Duodenal mucosa (tissue), 2 donors: ENCODE results near the gene ST6GAL1.
"Not testable (repeated sequence)": the region's sequence is repeated elsewhere in the genome, so short reads cannot be mapped to it uniquely, and the experiment has no call there.

Source experiments
- H3K27ac ChIP-seq: one replicate; pipeline ENCODE4 v1.7.0; 2013; ENCODE audit warnings: low read depth, low read length
- H3K27me3 ChIP-seq, 2 donors: one replicate each; pipeline ENCODE4 v1.7.0; 2013; ENCODE audit warnings: low read length in 2 of 2, control low read depth in 1 of 2; ENCODE audit not compliant: insufficient read depth in 2 of 2, control insufficient read depth in 1 of 2
- H3K36me3 ChIP-seq, 2 donors: one replicate each; pipeline ENCODE4 v1.7.0; 2013; ENCODE audit warnings: low read length in 2 of 2, control low read depth in 1 of 2; ENCODE audit not compliant: insufficient read depth in 2 of 2, control insufficient read depth in 1 of 2
- H3K4me1 ChIP-seq, 2 donors: one replicate each; pipeline ENCODE4 v1.7.0; 2013; ENCODE audit warnings: low read length in 2 of 2, control low read depth in 1 of 2; ENCODE audit not compliant: insufficient read depth in 2 of 2, control insufficient read depth in 1 of 2
- H3K4me3 ChIP-seq, 2 donors: one replicate each; pipeline ENCODE4 v1.7.0; 2013; ENCODE audit warnings: low read length in 2 of 2, low read depth in 1 of 2
- H3K9ac ChIP-seq, 2 donors: one replicate each; pipeline ENCODE4 v1.7.0; 2013; ENCODE audit warnings: low read length in 2 of 2, low read depth in 1 of 2
- H3K9me3 ChIP-seq, 2 donors: one replicate each; pipeline ENCODE4 v1.7.0; 2013; ENCODE audit warnings: low read length in 2 of 2, control low read depth in 1 of 2; ENCODE audit not compliant: control insufficient read depth in 1 of 2

ST6GAL1 gene

DNA sequence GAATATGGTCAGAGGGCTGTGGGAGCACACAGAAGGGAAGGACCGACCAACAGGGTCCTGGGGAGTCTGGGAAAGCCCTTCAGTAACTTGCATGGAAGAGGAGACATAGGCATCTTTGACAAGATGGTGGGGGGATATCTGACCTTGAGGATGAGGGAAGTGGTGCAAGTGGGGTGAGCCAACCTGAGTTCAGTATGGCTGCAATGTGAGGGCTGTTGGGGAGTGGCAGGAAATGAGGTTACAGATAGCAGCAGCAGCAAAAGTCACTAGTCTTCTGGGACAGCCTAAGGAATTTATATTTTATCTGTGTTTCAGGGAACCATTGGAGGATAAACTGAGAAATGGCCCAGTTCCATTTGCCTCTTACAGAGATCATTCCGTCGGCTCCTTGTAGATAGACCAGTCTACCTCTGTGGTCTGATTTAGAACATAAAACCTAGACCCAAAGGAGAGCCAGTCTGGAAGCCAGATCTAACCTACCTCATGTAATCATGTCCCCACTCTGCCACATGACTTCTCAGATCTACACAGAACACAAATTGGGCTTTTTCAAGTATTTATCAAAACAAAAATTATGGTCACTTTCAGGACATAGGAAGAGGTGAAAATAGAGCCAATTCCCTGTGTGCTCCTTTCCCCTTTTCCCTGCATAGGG lies 75.6 kb downstream of the ST6GAL1 start:
- H3K27me3 ChIP-seq, result no peaks in the 10 kb centered on the region
- peaks cover 0 to 3% of the 10 kb centered on the region in 2 donors for H3K4me1 ChIP-seq
- H3K9me3 ChIP-seq, result no peaks in the 10 kb centered on the region
- no peak overlapping the region for H3K9ac ChIP-seq
- H3K4me3 ChIP-seq, result no peak overlapping the region
- H3K27ac ChIP-seq, result no peak overlapping the region
- no peaks in the 10 kb centered on the region for H3K36me3 ChIP-seq

DNA sequence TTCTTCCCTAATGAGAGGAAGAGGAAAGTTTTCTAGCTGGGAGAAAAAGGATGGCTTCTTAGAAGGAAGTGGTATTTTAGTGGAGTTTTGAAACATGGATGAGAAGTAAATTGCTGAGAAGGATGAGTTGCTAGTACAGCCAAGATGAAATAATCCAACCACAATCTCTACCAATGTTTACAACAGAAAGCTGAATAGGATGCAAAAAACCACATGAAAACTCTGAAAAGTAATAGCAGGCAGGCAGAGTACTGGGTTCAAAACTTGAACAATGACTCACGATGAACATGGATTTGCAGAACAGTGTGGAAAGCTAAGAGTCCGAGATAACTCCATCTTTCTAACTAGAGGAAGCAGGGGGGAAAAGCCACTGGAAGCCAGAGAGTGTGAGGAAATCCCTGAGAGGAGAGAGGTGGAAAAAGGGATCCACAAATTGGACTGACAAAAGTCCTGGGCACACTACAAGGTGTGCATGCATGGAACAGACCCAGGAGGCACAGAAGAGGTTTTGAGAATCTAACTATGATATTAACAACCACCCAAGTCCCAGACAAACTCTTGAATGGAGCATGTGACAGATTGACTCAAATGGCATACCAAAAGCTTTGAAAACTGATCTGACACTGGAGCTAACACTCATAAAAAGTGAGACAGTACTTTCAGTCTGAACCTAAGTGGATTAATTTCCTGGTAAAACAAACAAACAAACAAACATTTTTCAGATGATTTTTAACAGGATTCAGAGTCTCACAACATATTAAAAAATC lies 76.7 kb downstream of the ST6GAL1 start:
- no peak overlapping the region for H3K9ac ChIP-seq
- no peaks in the 10 kb centered on the region for H3K27me3 ChIP-seq
- H3K4me1 ChIP-seq, result no peaks in the 10 kb centered on the region
- H3K36me3 ChIP-seq, result no peaks in the 10 kb centered on the region
- H3K27ac ChIP-seq, result no peak overlapping the region
- no peaks in the 10 kb centered on the region for H3K9me3 ChIP-seq
- H3K4me3 ChIP-seq, result no peak overlapping the region

DNA sequence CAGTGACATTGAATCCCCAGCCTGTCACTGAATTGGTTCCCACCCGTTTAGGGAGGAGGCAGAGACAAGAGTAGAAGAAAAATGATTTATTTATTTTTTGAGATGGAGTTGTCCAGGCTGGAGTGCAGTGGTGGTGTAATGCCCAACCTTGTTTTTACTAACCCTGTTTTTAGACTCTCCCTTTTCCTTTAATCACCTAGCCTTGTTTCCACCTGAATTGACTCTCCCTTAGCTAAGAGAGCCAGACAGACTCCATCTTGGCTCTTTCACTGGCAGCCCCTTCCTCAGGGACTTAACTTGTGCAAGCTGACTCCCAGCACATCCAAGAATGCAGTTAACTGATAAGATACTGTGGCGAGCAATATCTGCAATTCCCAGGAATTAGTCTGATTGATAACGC lies 80.1 kb downstream of the ST6GAL1 start:
- H3K9me3 ChIP-seq, H3K4me3 ChIP-seq, H3K4me1 ChIP-seq, H3K9ac ChIP-seq, H3K27me3 ChIP-seq, H3K27ac ChIP-seq, H3K36me3 ChIP-seq: not testable (repeated sequence)

DNA sequence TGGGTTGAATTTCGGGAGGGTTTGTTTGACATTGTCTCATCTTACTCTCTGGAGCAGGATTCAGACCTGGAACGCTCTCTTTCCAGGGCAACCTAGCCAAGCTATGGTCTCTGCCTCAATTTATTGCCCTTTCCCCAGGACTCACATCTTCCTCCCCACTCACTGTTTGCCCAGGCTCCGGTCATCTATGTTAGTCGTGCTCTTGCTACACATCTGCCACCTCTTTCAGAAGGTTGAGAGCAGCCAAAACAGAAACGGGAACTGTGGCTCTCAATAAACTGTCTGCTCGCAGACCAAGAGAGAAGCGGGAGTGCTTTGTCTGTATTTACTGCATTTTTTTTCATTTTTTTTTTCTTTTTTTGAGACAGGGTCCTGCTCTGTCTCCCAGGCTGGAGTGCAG lies 81.6 kb downstream of the ST6GAL1 start:
- H3K4me1 ChIP-seq, result peaks cover 8% of the 10 kb centered on the region in 2 donors
- H3K9me3 ChIP-seq, result no peaks in the 10 kb centered on the region
- no peak overlapping the region for H3K27ac ChIP-seq
- no peaks in the 10 kb centered on the region for H3K36me3 ChIP-seq
- no peak overlapping the region for H3K9ac ChIP-seq
- H3K4me3 ChIP-seq, result no peak overlapping the region
- H3K27me3 ChIP-seq, result no peaks in the 10 kb centered on the region

DNA sequence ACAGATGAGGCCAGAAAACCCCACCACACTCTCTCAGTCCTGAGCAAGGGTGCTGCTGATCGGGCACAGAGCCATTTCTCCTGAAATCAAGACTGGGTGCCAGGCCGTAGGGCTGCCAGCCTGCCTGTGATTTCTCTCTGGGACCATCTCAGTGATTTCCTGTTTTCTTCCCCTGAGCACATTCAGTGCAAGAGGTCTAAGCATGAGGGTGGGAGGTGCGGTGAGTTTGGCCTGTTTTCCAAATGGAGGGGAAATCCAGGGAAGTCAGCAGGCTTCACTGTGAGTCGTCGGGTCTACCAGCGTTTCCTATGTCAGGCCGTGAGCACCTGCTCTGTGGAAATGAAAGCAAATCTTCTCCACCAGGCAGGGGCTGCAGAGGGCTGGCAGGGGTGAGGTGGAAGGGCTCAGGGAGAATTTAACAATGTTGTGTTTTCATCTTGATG lies 82.3 kb downstream of the ST6GAL1 start:
- Histone ChIP-seq H3K27me3 (no peaks in the 10 kb centered on the region), H3K9me3 (no peaks in the 10 kb centered on the region), H3K4me1 (peaks cover 8% of the 10 kb centered on the region in 2 donors), H3K9ac (no peak overlapping the region), H3K36me3 (no peaks in the 10 kb centered on the region), H3K27ac (no peak overlapping the region), H3K4me3 (no peak overlapping the region)

DNA sequence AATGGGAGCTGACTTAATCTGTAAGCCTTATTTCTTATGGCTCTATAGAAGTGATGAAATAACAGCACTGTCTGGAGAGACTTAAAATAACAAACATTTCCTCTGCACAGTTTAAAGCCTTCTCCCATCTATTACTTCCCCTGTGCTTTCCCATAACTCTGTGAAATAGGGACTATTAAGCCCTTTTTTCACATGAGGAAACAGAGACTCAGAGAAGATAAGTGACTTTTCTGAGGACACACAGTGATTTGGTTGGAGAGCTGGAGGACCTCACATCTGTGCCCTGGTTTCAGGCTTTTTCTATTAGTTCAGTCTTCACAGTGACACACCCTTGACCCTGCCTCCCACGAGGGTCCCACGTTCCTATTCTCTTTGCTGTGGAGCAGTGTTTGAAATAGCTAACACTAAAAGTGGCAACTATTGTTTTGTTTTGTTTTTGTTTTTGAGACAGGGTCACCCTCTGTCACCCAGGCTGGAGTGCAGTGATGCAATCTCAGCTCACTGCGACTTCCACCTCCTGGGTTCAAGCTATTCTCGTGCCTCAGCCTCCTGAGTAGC lies 82.9 kb downstream of the ST6GAL1 start:
- no peaks in the 10 kb centered on the region for H3K36me3 ChIP-seq
- H3K9ac ChIP-seq, result no peak overlapping the region
- peaks cover 8% of the 10 kb centered on the region in 2 donors for H3K4me1 ChIP-seq
- H3K4me3 ChIP-seq, result no peak overlapping the region
- H3K27ac ChIP-seq, result no peak overlapping the region
- H3K9me3 ChIP-seq, result no peaks in the 10 kb centered on the region
- no peaks in the 10 kb centered on the region for H3K27me3 ChIP-seq

DNA sequence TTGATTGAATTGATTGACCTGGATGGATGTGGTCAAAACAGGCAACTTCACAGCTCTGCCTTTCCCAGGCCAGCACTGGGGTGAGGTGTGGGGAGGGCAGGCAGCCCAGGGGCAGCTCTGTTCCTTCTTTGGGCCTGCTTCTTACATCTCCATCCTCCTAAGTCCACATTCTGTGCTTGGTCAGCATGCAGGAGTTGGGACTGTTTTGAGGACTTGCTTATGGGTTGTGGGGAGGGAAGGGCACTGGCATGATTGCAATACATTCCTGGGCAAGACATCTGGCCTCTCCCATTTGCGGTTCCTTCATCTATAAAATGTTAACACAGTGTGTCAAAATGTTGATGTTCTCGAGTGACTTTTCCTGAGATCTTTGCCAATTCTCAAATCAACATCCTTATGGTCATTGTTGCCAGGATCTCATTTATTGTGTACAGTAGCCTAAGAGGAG lies 84.1 kb downstream of the ST6GAL1 start:
- H3K9ac ChIP-seq, result no peak overlapping the region
- H3K9me3 ChIP-seq, result no peaks in the 10 kb centered on the region
- H3K4me1 ChIP-seq, result peaks cover 8% of the 10 kb centered on the region in 2 donors
- no peaks in the 10 kb centered on the region for H3K36me3 ChIP-seq
- no peaks in the 10 kb centered on the region for H3K27me3 ChIP-seq
- no peak overlapping the region for H3K4me3 ChIP-seq
- no peak overlapping the region for H3K27ac ChIP-seq

DNA sequence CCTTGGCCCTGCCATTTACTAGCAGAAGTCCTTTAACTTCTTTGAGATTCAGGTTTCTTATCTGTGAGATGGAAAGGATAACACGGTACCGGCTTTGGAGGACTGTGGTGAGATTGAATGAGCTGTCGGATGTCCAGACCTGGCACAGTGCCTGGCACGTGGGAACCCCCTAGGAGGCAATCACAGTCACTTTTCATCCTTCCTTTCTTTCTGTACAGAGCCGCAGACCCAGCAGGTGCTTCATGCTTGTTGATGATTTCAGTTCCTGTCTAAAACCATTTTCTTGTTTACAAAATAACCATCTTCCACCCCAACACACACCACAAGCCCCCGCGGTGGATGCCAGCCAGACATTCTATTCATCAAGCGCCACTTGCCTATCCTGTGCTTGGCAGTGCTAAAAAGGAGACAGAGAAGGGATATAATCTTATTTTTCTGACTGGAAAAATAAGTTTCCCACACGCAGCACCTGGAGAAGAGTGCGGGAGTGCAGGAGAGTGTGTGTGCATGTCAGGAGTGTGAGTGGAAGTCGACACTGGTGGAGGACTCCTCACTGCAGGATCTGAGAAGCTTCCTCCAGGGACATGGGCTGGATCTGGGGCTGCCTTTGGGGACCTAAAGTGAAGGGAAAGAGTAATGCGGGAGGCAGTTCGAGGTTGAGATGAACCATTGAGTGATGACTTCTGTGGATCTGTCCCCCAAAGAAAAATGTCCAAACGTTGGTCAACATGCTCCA lies 85.7 kb downstream of the ST6GAL1 start:
- Histone ChIP-seq H3K9ac (no peak overlapping the region), H3K4me1 (peaks cover 8% of the 10 kb centered on the region in 2 donors), H3K27ac (no peak overlapping the region), H3K36me3 (no peaks in the 10 kb centered on the region), H3K4me3 (no peak overlapping the region), H3K9me3 (no peaks in the 10 kb centered on the region), H3K27me3 (no peaks in the 10 kb centered on the region)

DNA sequence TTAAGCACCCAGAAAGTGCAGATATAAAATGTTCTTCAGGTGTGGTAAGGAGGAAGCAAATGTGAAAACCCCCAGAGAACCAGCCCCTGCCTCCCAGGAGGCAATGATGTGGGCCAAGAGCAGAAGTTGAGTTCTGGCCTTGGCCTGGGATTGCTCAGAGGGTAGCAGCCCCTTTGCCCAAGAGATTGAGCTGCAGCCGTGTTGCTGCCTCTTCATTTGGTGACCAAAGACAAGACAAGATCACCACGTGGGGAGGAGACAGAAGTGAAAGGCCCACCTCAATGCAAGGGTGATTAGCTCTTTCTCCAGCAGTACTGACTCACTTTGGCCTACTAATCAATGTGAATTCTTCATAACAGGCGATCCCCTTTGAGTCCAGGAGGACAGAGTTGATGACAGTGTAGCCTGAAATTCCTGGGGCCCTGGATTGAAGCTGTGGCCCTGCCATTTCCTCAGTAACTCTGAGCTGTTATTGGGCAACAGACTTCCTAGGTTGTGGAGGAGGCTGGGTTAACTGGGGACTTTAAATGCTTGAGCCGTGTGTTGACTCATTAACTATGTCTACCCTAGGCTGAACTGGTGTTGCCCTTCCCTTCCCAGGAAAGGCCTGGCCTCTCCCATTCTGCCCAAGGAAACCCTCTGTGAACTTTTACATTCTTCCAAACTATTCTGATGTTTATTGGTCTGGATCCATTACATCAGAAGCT lies 86.5 kb downstream of the ST6GAL1 start:
- Histone ChIP-seq H3K4me1 (peaks cover 8% of the 10 kb centered on the region in 2 donors), H3K27me3 (no peaks in the 10 kb centered on the region), H3K4me3 (no peak overlapping the region), H3K9me3 (no peaks in the 10 kb centered on the region), H3K27ac (no peak overlapping the region), H3K9ac (no peak overlapping the region), H3K36me3 (no peaks in the 10 kb centered on the region)
